H9 (cell line): Measurements from ENCODE around the gene POMT2. TPM values are rescaled to one million over a fixed set of nuclear protein-coding genes. Genes with fewer than 3 reads are reported as not detected.

Source experiments
- DNase-seq: peaks from one replicate; pipeline ENCODE4 v3.0.0-alpha.2; 2017
- H2AFZ ChIP-seq: one replicate; pipeline ENCODE4 v1.6.1; 2013; ENCODE audit warnings: mild to moderate bottlenecking, low read length, control low read depth, moderate library complexity
- H2AK5ac ChIP-seq: 2 replicates; pipeline ENCODE4 v1.6.1; 2013; ENCODE audit warnings: low read length, control low read depth, mixed read lengths; ENCODE audit not compliant: insufficient read length
- H2BK120ac ChIP-seq: one replicate; pipeline ENCODE4 v1.6.1; 2013; ENCODE audit warnings: low read depth, mild to moderate bottlenecking, low read length, control low read depth, inconsistent platforms; ENCODE audit not compliant: poor library complexity, severe bottlenecking
- H2BK12ac ChIP-seq: 2 replicates; pipeline ENCODE4 v1.6.1; 2013; ENCODE audit warnings: low read length, control low read depth, mixed read lengths, low read depth; ENCODE audit not compliant: insufficient read length
- H2BK15ac ChIP-seq: 2 replicates; pipeline ENCODE4 v1.6.1; 2013; ENCODE audit warnings: low read depth, low read length, control low read depth
- H2BK20ac ChIP-seq: one replicate; pipeline ENCODE4 v1.6.1; 2013; ENCODE audit warnings: low read depth, mild to moderate bottlenecking, low read length, control low read depth, inconsistent platforms; ENCODE audit not compliant: poor library complexity, severe bottlenecking
- H2BK5ac ChIP-seq: 2 replicates; pipeline ENCODE4 v1.6.1; 2013; ENCODE audit warnings: low read length, control low read depth, mixed read lengths; ENCODE audit not compliant: insufficient read length
- H3K14ac ChIP-seq: 2 replicates; pipeline ENCODE4 v1.6.1; 2013; ENCODE audit warnings: low read length, control low read depth; ENCODE audit not compliant: insufficient read depth
- H3K18ac ChIP-seq: 2 replicates; pipeline ENCODE4 v1.6.1; 2013; ENCODE audit warnings: low read depth, mild to moderate bottlenecking, mixed read lengths, low read length, control low read depth; ENCODE audit not compliant: insufficient read length
- H3K23ac ChIP-seq: 2 replicates; pipeline ENCODE4 v1.6.1; 2013; ENCODE audit warnings: low read length, control low read depth, mixed read lengths, low read depth; ENCODE audit not compliant: insufficient read length
- H3K23me2 ChIP-seq: 2 replicates; pipeline ENCODE4 v1.6.1; 2013; ENCODE audit warnings: low read depth, mild to moderate bottlenecking, mixed read lengths, low read length, control low read depth; ENCODE audit not compliant: insufficient read length, poor library complexity, severe bottlenecking
- H3K27ac ChIP-seq: 2 replicates; pipeline ENCODE4 v1.5.1; 2013; ENCODE audit warnings: low read length, control low read depth, mixed read lengths, low read depth; ENCODE audit not compliant: insufficient read length
- H3K27me3 ChIP-seq: 2 replicates; pipeline ENCODE4 v1.6.1; 2013; ENCODE audit warnings: low read length, control low read depth, inconsistent platforms; ENCODE audit not compliant: insufficient read depth
- H3K4ac ChIP-seq: 2 replicates; pipeline ENCODE4 v1.6.1; 2013; ENCODE audit warnings: low read depth, mild to moderate bottlenecking, control low read depth, inconsistent platforms, low read length, moderate library complexity
- H3K4me1 ChIP-seq: 2 replicates; pipeline ENCODE4 v1.6.1; 2013; ENCODE audit warnings: low read length, control low read depth, inconsistent platforms; ENCODE audit not compliant: insufficient read depth
- H3K4me2 ChIP-seq: 2 replicates; pipeline ENCODE4 v1.6.1; 2013; ENCODE audit warnings: low read length, control low read depth, mixed read lengths; ENCODE audit not compliant: insufficient read length, insufficient read depth
- H3K56ac ChIP-seq: 2 replicates; pipeline ENCODE4 v1.6.1; 2013; ENCODE audit warnings: low read depth, mild to moderate bottlenecking, mixed read lengths, low read length, control low read depth; ENCODE audit not compliant: insufficient read length
- H3K79me1 ChIP-seq: 2 replicates; pipeline ENCODE4 v1.6.1; 2013; ENCODE audit warnings: low read depth, mild to moderate bottlenecking, moderate library complexity, low read length, control low read depth, inconsistent platforms; ENCODE audit not compliant: insufficient read depth, poor library complexity, severe bottlenecking
- H3K79me2 ChIP-seq: 2 replicates; pipeline ENCODE4 v1.6.1; 2013; ENCODE audit warnings: low read length, control low read depth, inconsistent platforms; ENCODE audit not compliant: insufficient read depth
- H3K9ac ChIP-seq: 2 replicates; pipeline ENCODE4 v1.6.1; 2013; ENCODE audit warnings: low read length, control low read depth, mixed read lengths; ENCODE audit not compliant: insufficient read length; ENCODE audit errors: extremely low read depth
- H3K9me3 ChIP-seq: one replicate; pipeline ENCODE4 v1.6.1; 2013; ENCODE audit warnings: low read depth, low read length, inconsistent platforms; ENCODE audit not compliant: control insufficient read depth
- H3T11ph ChIP-seq: one replicate; pipeline ENCODE4 v1.6.1; 2013; ENCODE audit warnings: mild to moderate bottlenecking, low read length, control low read depth, inconsistent platforms
- H4K20me1 ChIP-seq: one replicate; pipeline ENCODE4 v1.6.1; 2013; ENCODE audit not compliant: control insufficient read depth, insufficient read length, insufficient read depth
- H4K5ac ChIP-seq: 2 replicates; pipeline ENCODE4 v1.6.1; 2013; ENCODE audit warnings: low read depth, mild to moderate bottlenecking, mixed read lengths, low read length, control low read depth; ENCODE audit not compliant: insufficient read length
- H4K8ac ChIP-seq: replicated peaks from 2 replicates; pipeline ENCODE4 v1.6.1; 2013; ENCODE audit warnings: low read length, control low read depth, mixed read lengths, low read depth; ENCODE audit not compliant: insufficient read length
- H4K91ac ChIP-seq: 2 replicates; pipeline ENCODE4 v1.6.1; 2013; ENCODE audit warnings: low read depth, mild to moderate bottlenecking, moderate library complexity, mixed read lengths, low read length, control low read depth; ENCODE audit not compliant: insufficient read length
- H3K27ac Mint-ChIP-seq, 3 experiments: 2 replicates in 2 of 3; 3 replicates in 1 of 3; pipeline ENCODE4 v1.8.0; 2020 to 2021; ENCODE audit warnings: mixed read lengths in 3 of 3, mild to moderate bottlenecking in 1 of 3, moderate library complexity in 1 of 3
- H3K27me3 Mint-ChIP-seq: 2 replicates; pipeline ENCODE4 v1.8.0; 2021; ENCODE audit warnings: low read depth, mild to moderate bottlenecking, moderate library complexity, mixed read lengths
- H3K36me3 Mint-ChIP-seq, 3 experiments: 2 replicates in 2 of 3; 3 replicates in 1 of 3; pipeline ENCODE4 v1.8.0; 2020 to 2021; ENCODE audit warnings: low read depth in 3 of 3, mixed read lengths in 3 of 3; ENCODE audit not compliant: insufficient read depth in 1 of 3
- H3K4me1 Mint-ChIP-seq, 2 experiments: 2 replicates each; pipeline ENCODE4 v1.8.0; 2020; ENCODE audit warnings: mixed read lengths in 2 of 2
- H3K4me3 Mint-ChIP-seq, 2 experiments: 2 replicates in 1 of 2; 3 replicates in 1 of 2; pipeline ENCODE4 v1.8.0; 2020 to 2021; ENCODE audit warnings: mild to moderate bottlenecking in 2 of 2, mixed read lengths in 2 of 2, moderate library complexity in 1 of 2
- H3K9me3 Mint-ChIP-seq, 2 experiments: 2 replicates in 1 of 2; 3 replicates in 1 of 2; pipeline ENCODE4 v1.8.0; 2020; ENCODE audit warnings: mild to moderate bottlenecking in 2 of 2, mixed read lengths in 2 of 2, moderate library complexity in 1 of 2
- WGBS: extraction: QIAGEN DNeasy Blood & Tissue Kit; methylation state at CpG from one replicate; pipeline ENCODE4 v1.1.7; 2013; ENCODE audit warnings: missing lambda C conversion rate, low lambda C conversion rate, mixed read lengths; ENCODE audit not compliant: insufficient read length; ENCODE audit errors: extremely low coverage; 5-methylcytosine and 5-hydroxymethylcytosine counted together
- total RNA-seq: library from RNA; stranded (reverse); gene quantifications from 2 replicates; pipeline ENCODE4 v1.2.1, GENCODE V29; 2021
- TF ChIP-seq, protein P1 (sequence below): fragments of 200-600 bp; sonication (generic); conservative IDR thresholded peaks from 3 replicates; pipeline ENCODE4 v1.8.0; 2021; ENCODE audit warnings: antibody characterized with exemption, mild to moderate bottlenecking

POMT2 gene
- total RNA-seq, 1 experiment from 2014 or later: 25.2 TPM

DNA sequence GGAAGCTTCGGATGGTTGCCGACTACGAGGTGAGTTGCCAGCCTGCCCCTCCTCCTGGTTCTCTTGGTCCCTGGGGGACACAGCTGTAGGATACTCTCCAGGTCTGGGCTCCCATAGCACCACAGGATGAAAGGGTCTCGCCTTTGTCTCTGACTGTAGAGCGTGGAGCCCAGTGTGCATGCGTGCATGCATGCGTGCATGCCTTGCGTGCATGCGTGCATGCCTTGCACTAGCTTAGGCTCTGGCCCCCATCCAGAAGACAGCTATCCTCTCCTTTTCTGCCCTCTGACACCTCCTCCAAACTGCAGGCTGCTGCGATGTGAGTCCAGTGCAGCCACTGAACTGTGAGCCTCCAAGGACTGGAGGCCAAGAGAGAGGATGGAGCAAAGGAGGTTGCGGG lies 68.8 kb downstream of the POMT2 start:
- Histone ChIP-seq H3K14ac (no peak overlapping the region), H2AK5ac (no peak overlapping the region), H3K23ac (no peak overlapping the region), H2BK15ac (no peak overlapping the region), H3K79me1 (no peaks in the 10 kb centered on the region), H2AFZ (no peak overlapping the region), H4K20me1 (no peaks in the 10 kb centered on the region), H2BK12ac (no peak overlapping the region), H3K27ac (no peak overlapping the region), H3K56ac (no peak overlapping the region), H3K9me3 (no peaks in the 10 kb centered on the region), H3K4ac (no peak overlapping the region), H3K18ac (no peak overlapping the region), H3K9ac (no peak overlapping the region), H3K27me3 (no peaks in the 10 kb centered on the region), H3K79me2 (no peaks in the 10 kb centered on the region), H3K23me2 (no peaks in the 10 kb centered on the region), H2BK20ac (no peak overlapping the region), H4K5ac (no peak overlapping the region), H2BK120ac (no peak overlapping the region), H3K4me2 (no peak overlapping the region), H3K4me1 (no peaks in the 10 kb centered on the region), H4K8ac (no peak overlapping the region), H4K91ac (no peak overlapping the region), H2BK5ac (no peak overlapping the region), H3T11ph (no peak overlapping the region)
- TF ChIP-seq, protein P1, sequence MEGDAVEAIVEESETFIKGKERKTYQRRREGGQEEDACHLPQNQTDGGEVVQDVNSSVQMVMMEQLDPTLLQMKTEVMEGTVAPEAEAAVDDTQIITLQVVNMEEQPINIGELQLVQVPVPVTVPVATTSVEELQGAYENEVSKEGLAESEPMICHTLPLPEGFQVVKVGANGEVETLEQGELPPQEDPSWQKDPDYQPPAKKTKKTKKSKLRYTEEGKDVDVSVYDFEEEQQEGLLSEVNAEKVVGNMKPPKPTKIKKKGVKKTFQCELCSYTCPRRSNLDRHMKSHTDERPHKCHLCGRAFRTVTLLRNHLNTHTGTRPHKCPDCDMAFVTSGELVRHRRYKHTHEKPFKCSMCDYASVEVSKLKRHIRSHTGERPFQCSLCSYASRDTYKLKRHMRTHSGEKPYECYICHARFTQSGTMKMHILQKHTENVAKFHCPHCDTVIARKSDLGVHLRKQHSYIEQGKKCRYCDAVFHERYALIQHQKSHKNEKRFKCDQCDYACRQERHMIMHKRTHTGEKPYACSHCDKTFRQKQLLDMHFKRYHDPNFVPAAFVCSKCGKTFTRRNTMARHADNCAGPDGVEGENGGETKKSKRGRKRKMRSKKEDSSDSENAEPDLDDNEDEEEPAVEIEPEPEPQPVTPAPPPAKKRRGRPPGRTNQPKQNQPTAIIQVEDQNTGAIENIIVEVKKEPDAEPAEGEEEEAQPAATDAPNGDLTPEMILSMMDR: no peak
- no peak for DNase-seq
- no peaks in the 10 kb centered on the region for H3K9me3 Mint-ChIP-seq
- H3K27me3 Mint-ChIP-seq: no peaks in the 10 kb centered on the region
- H3K36me3 Mint-ChIP-seq: no peaks in the 10 kb centered on the region
- WGBS: no CpG with 5 or more reads among the region's 11 CpGs
- no peak overlapping the region for H3K27ac Mint-ChIP-seq
- no peak overlapping the region for H3K4me3 Mint-ChIP-seq
- H3K4me1 Mint-ChIP-seq: no peaks in the 10 kb centered on the region
